GM18951 (cell line): ENCODE measurements around the gene SYNJ2BP.

Experiments used
- POLR2A ChIP-seq: IDR thresholded peaks from 4 replicates; pipeline ENCODE4 v1.6.1; 2011; ENCODE audit warnings: mild to moderate bottlenecking; ENCODE audit not compliant: insufficient read length, insufficient read depth; ENCODE audit errors: extremely low read depth
- in situ Hi-C: fragments of 300-500 bp; cut with MboI; formaldehyde crosslinking; loops from one replicate; pipeline ENCODE4 v1.12.0; 2022; ENCODE audit warnings: low sequenced_read_pairs, mixed read lengths, inconsistent platforms; ENCODE audit not compliant: unreplicated experiment

SYNJ2BP gene

DNA sequence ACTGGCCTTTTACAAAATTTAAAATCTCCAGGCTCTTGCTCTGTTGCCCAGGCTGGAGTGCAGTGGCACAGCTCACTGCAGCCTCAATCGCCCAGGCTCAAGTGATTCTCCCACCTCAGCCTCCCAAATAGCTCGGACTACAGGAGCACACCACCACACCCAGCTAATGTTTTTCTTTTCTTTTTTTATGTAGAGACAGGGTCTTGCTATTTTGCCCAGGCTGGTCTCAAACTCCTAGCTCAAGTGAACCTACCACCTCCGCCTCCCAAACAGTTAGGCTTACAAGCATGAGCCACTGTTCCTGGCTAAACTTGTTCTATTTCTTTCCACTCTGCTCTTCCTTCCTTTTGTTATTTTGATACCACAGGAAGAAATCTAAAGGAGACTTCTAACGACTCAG lies 15.2 kb downstream of the SYNJ2BP start:
- no peak for TF ChIP-seq POLR2A
- in situ Hi-C loops, result no loop called here

DNA sequence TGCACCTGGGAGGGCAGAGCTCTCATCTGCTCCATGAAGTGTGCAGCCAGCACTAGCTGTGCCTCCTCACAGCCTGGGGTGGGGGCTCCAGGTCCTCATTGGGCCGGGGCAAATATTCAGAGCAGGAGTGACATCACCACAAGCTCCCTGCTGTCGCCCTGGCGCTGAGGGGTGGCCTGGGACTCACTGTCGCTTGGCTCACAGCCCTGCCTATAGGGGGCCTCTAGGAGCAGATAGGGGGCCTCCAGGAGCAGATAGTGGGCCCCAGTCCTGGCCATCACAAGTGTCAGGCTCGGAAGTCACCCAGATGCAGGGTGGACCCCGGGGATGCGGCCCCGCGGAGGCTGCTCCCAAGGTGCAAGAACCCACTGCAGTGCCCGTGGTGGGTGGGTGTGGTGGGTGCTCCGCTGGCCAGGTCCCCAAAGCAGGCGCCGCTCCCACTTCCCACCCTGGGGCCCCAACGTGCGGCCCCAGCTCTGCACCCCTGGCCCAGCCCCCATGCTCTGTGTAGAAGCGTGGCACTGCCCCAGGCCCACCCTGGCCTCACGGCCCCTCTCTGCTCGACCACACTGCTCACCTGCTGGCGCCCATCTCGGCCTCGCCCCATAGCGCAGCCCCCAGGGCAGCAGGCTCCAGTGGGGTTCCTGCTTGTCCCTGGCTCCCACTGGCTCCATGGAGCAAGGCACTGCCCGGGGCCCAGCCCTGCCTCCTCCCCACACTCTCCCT lies 18.0 kb downstream of the SYNJ2BP start:
- in situ Hi-C loops, result no loop called here
- no peak for TF ChIP-seq POLR2A

DNA sequence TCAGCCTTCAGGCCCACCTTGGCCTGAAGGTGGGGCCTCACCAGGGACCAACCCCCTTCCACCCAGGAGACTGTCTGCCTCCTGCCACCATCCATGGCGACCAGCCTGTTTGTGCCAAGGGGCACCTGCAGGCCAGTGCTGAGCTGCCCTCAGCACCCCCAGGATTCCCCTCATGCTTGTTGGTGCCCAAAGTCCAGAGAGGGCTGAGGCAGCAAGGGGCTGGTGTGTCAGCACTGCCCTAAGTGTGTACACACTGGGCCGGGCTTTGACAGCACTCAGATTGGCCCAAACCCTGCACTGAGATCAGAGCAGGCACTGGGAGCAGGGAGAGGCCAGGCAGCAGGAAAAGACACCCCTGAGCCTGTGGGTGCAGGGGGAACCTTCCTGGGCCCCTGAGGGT lies 18.6 kb downstream of the SYNJ2BP start:
- TF ChIP-seq POLR2A, result no peak
- in situ Hi-C loops, result no loop called here

DNA sequence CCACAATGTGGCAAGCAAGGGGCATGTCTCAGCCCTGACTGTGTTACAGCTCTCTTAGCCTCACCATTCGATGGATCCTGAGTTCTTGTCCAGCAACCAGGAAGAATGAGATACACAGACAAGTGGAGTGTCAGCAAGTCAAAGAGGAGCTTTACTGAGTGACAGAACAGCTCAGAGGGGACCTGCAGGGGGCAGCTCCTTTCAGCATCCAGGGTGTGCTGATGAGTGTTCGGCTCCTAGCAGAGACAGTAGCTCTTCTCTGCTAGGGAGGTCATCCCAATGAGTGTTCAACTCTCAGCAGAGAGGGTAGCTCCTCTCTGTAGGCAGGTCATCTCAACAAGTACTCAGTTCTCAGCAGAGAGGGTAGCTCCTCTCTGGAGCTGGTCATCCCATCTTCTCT lies 19.1 kb downstream of the SYNJ2BP start:
- TF ChIP-seq POLR2A, result no peak
- in situ Hi-C loops, result no loop called here

DNA sequence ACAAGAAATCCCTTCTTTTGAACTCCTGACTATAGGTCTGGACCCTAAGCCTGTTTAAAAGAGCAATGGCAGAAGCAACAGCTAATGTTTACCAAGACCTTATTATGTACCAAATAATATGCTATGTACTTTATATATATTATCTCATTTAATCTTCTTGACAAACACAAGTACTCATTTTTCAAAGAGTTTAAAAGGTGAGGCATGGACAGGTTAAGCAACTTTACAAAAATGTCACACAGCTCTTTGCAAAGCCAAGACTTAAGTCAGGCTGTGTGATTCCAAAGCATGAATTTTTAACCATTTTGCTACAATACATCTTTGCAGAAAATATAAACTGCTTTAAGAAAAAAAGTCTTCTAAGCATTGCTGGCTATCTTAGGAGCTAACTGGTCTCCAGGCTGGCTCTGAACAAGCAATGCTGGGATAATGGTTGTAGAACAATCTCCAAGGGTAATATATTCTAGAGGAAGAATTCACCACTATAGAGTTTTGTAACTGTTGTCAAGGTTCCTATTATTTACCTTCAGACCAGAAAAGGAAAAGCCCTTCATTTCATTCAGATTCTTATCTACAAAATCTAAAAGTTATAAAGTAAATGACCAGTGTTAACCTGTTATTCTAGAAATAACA lies 22.1 kb downstream of the SYNJ2BP start:
- in situ Hi-C loops, result no loop called here

DNA sequence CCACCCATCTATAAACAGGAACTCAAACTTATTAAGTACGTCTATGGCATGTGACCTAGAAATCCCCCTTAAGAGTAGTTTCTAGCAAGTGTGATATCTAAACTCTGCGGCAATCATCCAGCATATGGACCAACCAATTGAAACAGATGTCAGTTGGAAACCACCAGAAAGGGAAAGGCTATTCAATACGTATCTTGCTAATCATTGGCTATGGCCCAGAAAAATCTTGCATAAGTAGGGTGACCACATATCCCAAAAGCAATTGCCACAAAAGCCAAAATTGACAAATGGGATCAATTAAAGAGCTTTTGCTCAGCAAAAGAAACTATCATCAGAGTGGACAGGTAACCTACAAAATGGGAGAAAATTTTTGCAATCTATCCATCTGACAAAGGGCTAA lies 24.2 kb downstream of the SYNJ2BP start:
- TF ChIP-seq POLR2A, result no peak
- in situ Hi-C loops, result no loop called here

More for the DNA sequence above, 22.1 kb downstream of the SYNJ2BP start:
- no peak for TF ChIP-seq POLR2A

DNA sequence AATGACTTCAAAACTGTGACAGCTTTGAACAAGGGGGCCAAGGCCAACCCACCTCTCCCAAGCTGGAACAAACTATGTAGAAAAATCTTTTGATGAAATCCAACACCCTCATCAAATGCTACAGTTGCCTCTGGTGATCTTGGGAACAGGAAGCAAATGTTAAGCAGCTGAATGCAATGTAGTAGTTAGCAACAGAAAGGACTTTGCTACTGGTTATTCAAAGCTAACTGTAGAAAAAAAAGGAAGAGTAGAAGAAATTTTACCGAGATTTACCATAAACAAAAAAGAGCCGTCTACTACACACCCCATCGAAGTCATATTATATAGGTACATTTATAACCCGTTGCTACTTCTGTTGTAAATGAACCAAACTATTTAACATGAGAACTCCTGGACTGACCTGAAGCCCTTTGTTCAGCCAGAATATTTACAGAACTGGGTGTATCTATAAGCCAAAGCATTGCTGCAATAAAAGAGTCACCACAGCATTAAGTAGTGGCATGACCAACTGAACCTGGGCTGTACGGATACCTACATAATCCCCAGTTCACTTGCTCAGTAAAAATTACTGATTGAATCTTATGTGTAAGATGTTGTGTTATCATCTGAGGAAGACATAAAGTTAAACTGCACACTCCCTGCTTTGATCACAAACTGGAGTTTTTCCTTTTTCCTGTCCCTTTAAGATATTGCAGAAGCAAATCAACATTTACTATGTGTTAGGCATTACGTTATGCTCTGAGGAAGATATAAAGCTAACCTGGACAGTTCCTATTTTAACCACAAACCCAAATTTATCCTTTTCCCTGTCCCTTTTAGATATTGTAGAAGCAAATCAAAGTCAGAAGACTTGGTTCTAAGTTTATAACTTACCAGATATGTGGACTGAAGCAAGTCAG lies 25.1 kb downstream of the SYNJ2BP start:
- no peak for TF ChIP-seq POLR2A
- in situ Hi-C loops, result no loop called here

DNA sequence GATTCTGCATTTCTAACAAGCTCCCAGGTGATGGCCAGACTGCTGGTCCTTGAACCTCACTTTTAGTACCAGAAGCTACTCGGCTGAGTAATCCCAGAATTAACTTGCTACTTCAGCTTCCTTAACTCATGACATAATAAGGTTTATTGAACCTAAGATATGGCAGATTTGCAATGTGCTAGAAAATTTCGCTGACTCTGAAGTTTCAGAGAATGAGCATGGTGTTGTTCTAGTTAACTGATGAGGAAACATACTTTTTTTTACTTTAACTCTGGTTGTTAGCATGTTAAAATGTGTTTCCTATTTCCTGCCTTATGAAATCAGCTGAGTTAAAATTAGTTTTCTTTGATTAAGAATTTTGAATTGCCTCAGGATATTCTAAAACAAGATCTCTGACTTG lies 34.4 kb downstream of the SYNJ2BP start:
- TF ChIP-seq POLR2A, result no peak
- in situ Hi-C loops, result no loop called here

DNA sequence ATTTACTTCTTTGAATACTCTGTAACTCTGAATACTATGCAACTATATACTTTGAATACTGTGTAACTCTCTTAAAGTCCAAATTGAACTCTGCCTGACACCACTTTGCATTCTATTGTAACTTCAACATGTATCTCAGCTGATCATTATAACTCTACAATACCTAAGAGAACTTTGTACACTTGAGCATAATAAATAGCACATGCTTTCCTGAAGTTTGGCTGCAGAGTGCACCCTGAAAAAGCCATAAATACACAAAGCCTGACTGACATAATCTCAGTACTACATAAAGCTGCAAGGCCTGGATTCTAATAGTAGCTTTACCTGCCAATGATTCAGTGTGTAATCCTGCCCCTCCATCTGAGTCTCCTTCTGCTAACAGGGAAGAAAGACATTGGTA lies 36.1 kb downstream of the SYNJ2BP start:
- TF ChIP-seq POLR2A, result no peak
- in situ Hi-C loops, result no loop called here

DNA sequence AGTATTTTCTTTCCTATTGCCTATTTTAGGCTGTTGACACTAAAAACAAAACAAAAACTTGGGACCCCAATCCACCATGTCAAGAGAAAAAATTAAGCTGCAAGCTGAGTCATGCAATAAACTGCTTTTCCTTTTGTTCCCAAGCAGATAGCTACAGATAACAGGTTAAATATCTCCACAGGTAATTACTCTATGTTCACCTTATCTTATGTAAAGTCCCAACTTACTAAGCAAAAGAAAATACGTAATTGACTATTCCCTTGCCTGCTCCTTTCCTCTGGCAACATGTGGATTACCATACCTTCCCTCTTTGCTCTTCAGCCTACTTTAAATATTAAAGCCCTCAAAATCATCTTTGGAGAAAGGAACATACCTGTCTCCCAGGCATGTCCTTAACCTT lies 38.2 kb downstream of the SYNJ2BP start:
- in situ Hi-C loops, result no loop called here
- TF ChIP-seq POLR2A, result no peak
